HL-60 (cell line): ENCODE results near the gene SETD7.

Experiments used
- DNase-seq, 2 experiments: peaks; one replicate each; pipeline ENCODE4 v3.0.0-alpha.2; 2010 to 2020; ENCODE audit warnings: low read depth in 1 of 2, low spot score in 1 of 2
- H3K27ac ChIP-seq: fragments of 250-450 bp; sonication (Bioruptor Pico); replicated peaks from 2 replicates; pipeline ENCODE4 v1.5.1; 2020; ENCODE audit warnings: mild to moderate bottlenecking, moderate library complexity
- H3K27me3 ChIP-seq: fragments of 250-450 bp; sonication (Bioruptor Pico); 2 replicates; pipeline ENCODE4 v1.5.1; 2021; ENCODE audit warnings: mild to moderate bottlenecking, moderate library complexity; ENCODE audit not compliant: insufficient read depth, poor library complexity, severe bottlenecking
- H3K4me3 ChIP-seq: replicated peaks from 2 replicates; pipeline ENCODE4 v1.5.1; 2011; ENCODE audit warnings: mild to moderate bottlenecking, control low read depth, low read length; ENCODE audit not compliant: insufficient read depth
- CTCF ChIP-seq: IDR thresholded peaks from one replicate; pipeline ENCODE4 v1.5.1; 2011; ENCODE audit warnings: low read length, control low read depth, inconsistent platforms; ENCODE audit not compliant: insufficient read depth
- GABPA ChIP-seq: IDR thresholded peaks from 2 replicates; pipeline ENCODE4 v1.6.1; 2012; ENCODE audit warnings: low read depth
- POLR2AphosphoS5 ChIP-seq: IDR thresholded peaks from 2 replicates; pipeline ENCODE4 v1.6.1; 2012; ENCODE audit warnings: low read depth
- SPI1 ChIP-seq: IDR thresholded peaks from 2 replicates; pipeline ENCODE4 v1.6.1; 2012; ENCODE audit warnings: low read depth, mild to moderate bottlenecking, borderline replicate concordance
- TF ChIP-seq, protein P1 (sequence below): IDR thresholded peaks from 2 replicates; pipeline ENCODE4 v1.6.1; 2012; ENCODE audit warnings: low read depth; ENCODE audit not compliant: insufficient replicate concordance

SETD7 gene

GRCh38 chr4:139562067-139562684, 6.2 kb upstream of the SETD7 start:
- Histone ChIP-seq H3K4me3 (no peak overlapping the region), H3K27me3 (no peaks in the 10 kb centered on the region), H3K27ac (no peak overlapping the region)
- TF ChIP-seq, protein P1, sequence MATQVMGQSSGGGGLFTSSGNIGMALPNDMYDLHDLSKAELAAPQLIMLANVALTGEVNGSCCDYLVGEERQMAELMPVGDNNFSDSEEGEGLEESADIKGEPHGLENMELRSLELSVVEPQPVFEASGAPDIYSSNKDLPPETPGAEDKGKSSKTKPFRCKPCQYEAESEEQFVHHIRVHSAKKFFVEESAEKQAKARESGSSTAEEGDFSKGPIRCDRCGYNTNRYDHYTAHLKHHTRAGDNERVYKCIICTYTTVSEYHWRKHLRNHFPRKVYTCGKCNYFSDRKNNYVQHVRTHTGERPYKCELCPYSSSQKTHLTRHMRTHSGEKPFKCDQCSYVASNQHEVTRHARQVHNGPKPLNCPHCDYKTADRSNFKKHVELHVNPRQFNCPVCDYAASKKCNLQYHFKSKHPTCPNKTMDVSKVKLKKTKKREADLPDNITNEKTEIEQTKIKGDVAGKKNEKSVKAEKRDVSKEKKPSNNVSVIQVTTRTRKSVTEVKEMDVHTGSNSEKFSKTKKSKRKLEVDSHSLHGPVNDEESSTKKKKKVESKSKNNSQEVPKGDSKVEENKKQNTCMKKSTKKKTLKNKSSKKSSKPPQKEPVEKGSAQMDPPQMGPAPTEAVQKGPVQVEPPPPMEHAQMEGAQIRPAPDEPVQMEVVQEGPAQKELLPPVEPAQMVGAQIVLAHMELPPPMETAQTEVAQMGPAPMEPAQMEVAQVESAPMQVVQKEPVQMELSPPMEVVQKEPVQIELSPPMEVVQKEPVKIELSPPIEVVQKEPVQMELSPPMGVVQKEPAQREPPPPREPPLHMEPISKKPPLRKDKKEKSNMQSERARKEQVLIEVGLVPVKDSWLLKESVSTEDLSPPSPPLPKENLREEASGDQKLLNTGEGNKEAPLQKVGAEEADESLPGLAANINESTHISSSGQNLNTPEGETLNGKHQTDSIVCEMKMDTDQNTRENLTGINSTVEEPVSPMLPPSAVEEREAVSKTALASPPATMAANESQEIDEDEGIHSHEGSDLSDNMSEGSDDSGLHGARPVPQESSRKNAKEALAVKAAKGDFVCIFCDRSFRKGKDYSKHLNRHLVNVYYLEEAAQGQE, result no peak
- TF ChIP-seq SPI1, result no peak
- no peak for TF ChIP-seq GABPA
- TF ChIP-seq CTCF, result no peak
- DNase-seq, result no peak

- DNase-seq, result peak; percentile 81 to 88
- Histone ChIP-seq H3K27ac (peak overlapping the region; percentile 48), H3K4me3 (no peak overlapping the region), H3K27me3 (no peaks in the 10 kb centered on the region)
- TF ChIP-seq, protein P1, result no peak
- TF ChIP-seq GABPA (peak; percentile 76), SPI1 (peak; percentile 90), CTCF (no peak)
These were observed 4.5 kb upstream of the SETD7 start for GRCh38 chr4:139560406-139561104.

DNA sequence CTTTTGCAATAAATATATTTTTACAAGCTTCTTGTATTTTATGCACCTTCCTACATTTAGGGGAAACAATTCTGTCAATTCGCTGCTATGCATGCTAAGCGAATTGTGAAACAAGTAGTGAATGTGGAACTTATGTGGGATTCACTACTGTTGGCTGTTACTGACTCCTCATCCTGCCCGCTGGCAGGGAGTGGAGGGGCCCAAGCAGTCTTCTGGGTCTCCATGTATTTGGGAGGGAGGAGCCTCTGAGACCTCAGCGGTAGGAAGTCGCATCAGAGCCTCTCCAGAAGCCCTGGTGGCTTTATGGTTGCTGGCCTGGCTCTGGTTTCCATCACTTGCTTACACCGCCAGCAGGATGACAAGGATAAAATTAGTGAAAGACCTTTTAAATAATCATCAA, 3.7 kb upstream of the SETD7 start:
- DNase-seq, result peak; percentile 38 to 63
- H3K27me3 ChIP-seq, result no peaks in the 10 kb centered on the region
- H3K4me3 ChIP-seq, result no peak overlapping the region
- no peak for TF ChIP-seq SPI1
- no peak for TF ChIP-seq CTCF
- TF ChIP-seq GABPA, result no peak
- TF ChIP-seq, protein P1, result no peak
- no peak for TF ChIP-seq POLR2AphosphoS5
- H3K27ac ChIP-seq, result peak overlapping the region; percentile 48
